ENCODE measurements around the gene GPR50. TPM values are rescaled to one million over a fixed set of nuclear protein-coding genes. Genes with fewer than 3 reads are reported as not detected.

The GPR50 gene
- total RNA-seq, 1 experiment from 2014 or later = not detected

- Histone ChIP-seq H3K27me3 (replicated peaks; ENCODE audit: control insufficient read depth, insufficient read depth, low read length) (no peaks in the 10 kb centered on the region), H3K4me1 (no peaks in the 10 kb centered on the region), H3K4me3 (ENCODE audit: low read depth, low read length) (no peak overlapping the region), H3K36me3 (ENCODE audit: control insufficient read depth, insufficient read depth, low read length) (no peaks in the 10 kb centered on the region), H3K9me3 (no peaks in the 10 kb centered on the region)
- TF ChIP-seq, protein P1, sequence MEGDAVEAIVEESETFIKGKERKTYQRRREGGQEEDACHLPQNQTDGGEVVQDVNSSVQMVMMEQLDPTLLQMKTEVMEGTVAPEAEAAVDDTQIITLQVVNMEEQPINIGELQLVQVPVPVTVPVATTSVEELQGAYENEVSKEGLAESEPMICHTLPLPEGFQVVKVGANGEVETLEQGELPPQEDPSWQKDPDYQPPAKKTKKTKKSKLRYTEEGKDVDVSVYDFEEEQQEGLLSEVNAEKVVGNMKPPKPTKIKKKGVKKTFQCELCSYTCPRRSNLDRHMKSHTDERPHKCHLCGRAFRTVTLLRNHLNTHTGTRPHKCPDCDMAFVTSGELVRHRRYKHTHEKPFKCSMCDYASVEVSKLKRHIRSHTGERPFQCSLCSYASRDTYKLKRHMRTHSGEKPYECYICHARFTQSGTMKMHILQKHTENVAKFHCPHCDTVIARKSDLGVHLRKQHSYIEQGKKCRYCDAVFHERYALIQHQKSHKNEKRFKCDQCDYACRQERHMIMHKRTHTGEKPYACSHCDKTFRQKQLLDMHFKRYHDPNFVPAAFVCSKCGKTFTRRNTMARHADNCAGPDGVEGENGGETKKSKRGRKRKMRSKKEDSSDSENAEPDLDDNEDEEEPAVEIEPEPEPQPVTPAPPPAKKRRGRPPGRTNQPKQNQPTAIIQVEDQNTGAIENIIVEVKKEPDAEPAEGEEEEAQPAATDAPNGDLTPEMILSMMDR (IDR thresholded peaks at IDR 0.05; ENCODE audit: insufficient read depth in 1 of 2, low read depth in 1 of 2, low read length in 1 of 2, severe bottlenecking in 1 of 2, unreplicated experiment in 1 of 2) = no peak
- ChIA-PET CTCF (no interaction called here), POLR2A (no interaction called here)
- no TSS peak for BruUV-seq (replicated peaks)
- H3K9me3 Mint-ChIP-seq (ENCODE audit: unreplicated experiment) = no peaks in the 10 kb centered on the region
- H3K27ac Mint-ChIP-seq (ENCODE audit: unreplicated experiment) = no peak overlapping the region
- H3K4me3 Mint-ChIP-seq (ENCODE audit: unreplicated experiment) = no peak overlapping the region
- H3K4me1 Mint-ChIP-seq (ENCODE audit: low read depth, unreplicated experiment) = no peaks in the 10 kb centered on the region
- H3K27me3 Mint-ChIP-seq (ENCODE audit: insufficient read depth, unreplicated experiment) = no peaks in the 10 kb centered on the region
- no peaks in the 10 kb centered on the region for H3K36me3 Mint-ChIP-seq (ENCODE audit: insufficient read depth, unreplicated experiment)
- DNase-seq = no peak
- intact Hi-C loops (cut with micrococcal nuclease; ENCODE audit: unreplicated experiment) = no loop called here
Measured at GRCh38 chrX:151161690-151162089, 14.7 kb upstream of the GPR50 start.

- ChIA-PET CTCF (no interaction called here), POLR2A (no interaction called here)
- Mint-ChIP-seq H3K27ac (ENCODE audit: unreplicated experiment) (no peak overlapping the region), H3K9me3 (ENCODE audit: unreplicated experiment) (no peaks in the 10 kb centered on the region), H3K4me3 (ENCODE audit: unreplicated experiment) (no peak overlapping the region), H3K27me3 (ENCODE audit: insufficient read depth, unreplicated experiment) (peaks cover 4% of the 10 kb centered on the region), H3K36me3 (ENCODE audit: insufficient read depth, unreplicated experiment) (no peaks in the 10 kb centered on the region), H3K4me1 (ENCODE audit: low read depth, unreplicated experiment) (no peaks in the 10 kb centered on the region)
- Histone ChIP-seq H3K4me1 (no peaks in the 10 kb centered on the region), H3K36me3 (ENCODE audit: control insufficient read depth, insufficient read depth, low read length) (no peaks in the 10 kb centered on the region), H3K9me3 (no peaks in the 10 kb centered on the region), H3K4me3 (ENCODE audit: low read depth, low read length) (no peak overlapping the region), H3K27me3 (replicated peaks; ENCODE audit: control insufficient read depth, insufficient read depth, low read length) (no peaks in the 10 kb centered on the region)
- BruUV-seq (replicated peaks) = no TSS peak
- TF ChIP-seq, protein P1 (IDR thresholded peaks at IDR 0.05; ENCODE audit: insufficient read depth in 1 of 2, low read depth in 1 of 2, low read length in 1 of 2, severe bottlenecking in 1 of 2, unreplicated experiment in 1 of 2) = no peak
- intact Hi-C loops (cut with micrococcal nuclease; ENCODE audit: unreplicated experiment) = no loop called here
- no peak for DNase-seq
Measured at GRCh38 chrX:151167791-151168345, 8.5 kb upstream of the GPR50 start.

DNA sequence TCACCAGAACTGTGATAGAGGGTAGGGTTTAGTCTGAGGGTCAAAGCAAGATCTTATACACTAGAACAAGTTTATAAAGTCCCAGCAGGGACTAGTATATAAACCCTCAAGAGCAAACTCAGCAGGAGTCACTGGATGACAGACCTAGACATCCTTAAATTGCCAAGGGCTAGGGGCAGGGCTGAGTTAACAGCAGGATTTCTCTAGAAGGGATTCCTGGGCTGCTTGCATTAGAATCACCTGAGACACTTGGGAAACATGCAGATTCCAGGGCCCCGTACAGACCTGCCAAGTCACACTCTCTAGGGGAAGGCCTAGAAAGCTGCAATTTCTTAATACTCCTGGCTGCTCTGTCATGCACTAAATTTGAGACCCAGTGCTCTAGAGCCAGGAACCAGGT is 6.6 kb upstream of the GPR50 start:
- no peaks in the 10 kb centered on the region for H3K9me3 ChIP-seq
- Mint-ChIP-seq H3K27ac (ENCODE audit: unreplicated experiment) (no peak overlapping the region), H3K4me3 (ENCODE audit: unreplicated experiment) (no peak overlapping the region), H3K9me3 (ENCODE audit: unreplicated experiment) (no peaks in the 10 kb centered on the region), H3K4me1 (ENCODE audit: low read depth, unreplicated experiment) (no peaks in the 10 kb centered on the region), H3K27me3 (ENCODE audit: insufficient read depth, unreplicated experiment) (peaks cover 4% of the 10 kb centered on the region), H3K36me3 (ENCODE audit: insufficient read depth, unreplicated experiment) (no peaks in the 10 kb centered on the region)
- H3K36me3 ChIP-seq (ENCODE audit: control insufficient read depth, insufficient read depth, low read length) = no peaks in the 10 kb centered on the region
- no TSS peak for BruUV-seq (replicated peaks)
- no peak overlapping the region for H3K4me3 ChIP-seq (ENCODE audit: low read depth, low read length)
- H3K27me3 ChIP-seq (replicated peaks; ENCODE audit: control insufficient read depth, insufficient read depth, low read length) = no peaks in the 10 kb centered on the region
- intact Hi-C loops (cut with micrococcal nuclease; ENCODE audit: unreplicated experiment) = no loop called here
- no peaks in the 10 kb centered on the region for H3K4me1 ChIP-seq
- DNase-seq = no peak
- ChIA-PET POLR2A (no interaction called here), CTCF (no interaction called here)
- TF ChIP-seq, protein P1 (IDR thresholded peaks at IDR 0.05; ENCODE audit: insufficient read depth in 1 of 2, low read depth in 1 of 2, low read length in 1 of 2, severe bottlenecking in 1 of 2, unreplicated experiment in 1 of 2) = no peak

All from Caco-2 (cell line).